Measurements from ENCODE around the gene CAPN10. TPM values are rescaled to one million over a fixed set of nuclear protein-coding genes. Genes with fewer than 3 reads are reported as not detected.
"Not testable (repeated sequence)": the region's sequence is repeated elsewhere in the genome, so short reads cannot be mapped to it uniquely, and the experiment has no call there.

CAPN10 gene
- total and polyA plus RNA-seq, 5 experiments from 2014 or later, result 6.7 to 93.2 (median 21.4) TPM

DNA sequence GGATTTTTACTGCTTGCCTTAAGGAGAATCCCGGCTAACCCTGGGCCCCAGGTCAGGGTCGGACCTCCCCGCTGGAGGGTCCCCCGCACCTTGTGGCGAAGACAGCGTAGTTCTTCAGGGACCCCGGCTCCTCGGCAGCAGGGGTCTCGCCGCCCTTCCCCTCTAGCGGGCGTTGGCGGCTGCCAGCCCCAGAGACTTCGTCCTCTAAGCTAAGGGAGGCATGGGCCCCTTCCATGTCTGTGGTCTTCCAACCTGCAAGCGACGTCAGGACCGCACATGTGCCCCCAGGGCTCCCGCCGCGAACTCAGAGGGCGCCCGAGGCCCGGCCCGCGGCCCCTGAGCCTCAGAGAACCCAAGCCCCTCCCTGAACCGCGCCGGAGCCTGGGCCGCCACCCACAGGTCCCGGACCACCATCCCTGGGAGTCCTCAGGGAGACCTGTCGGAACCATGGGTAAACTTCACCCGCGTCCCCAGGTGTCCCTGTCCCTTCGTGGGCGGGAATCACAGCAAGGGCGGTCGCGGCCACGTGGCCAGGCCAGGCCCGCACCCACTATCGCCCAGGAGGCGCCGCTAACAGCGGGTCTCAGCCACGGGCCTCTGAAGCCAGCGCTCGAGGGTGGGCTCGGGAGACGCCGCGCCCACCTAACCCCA is 29.3 kb upstream of the CAPN10 start:
- no peak overlapping the region for H3K27ac Mint-ChIP-seq
- POLR2A ChIA-PET, result interaction anchor here (6.7 to 19.2 kb wide), 2 partner anchors 12 to 27 kb away, joined by 99 to 461 read pairs; partner anchors contain the start of genes CAPN10 and RNPEPL1
- H3K4me1 Mint-ChIP-seq, result peaks cover 30 to 63% (median 52%) of the 10 kb centered on the region in 4 donors
- peak in 1 of 10 donors; percentile 62 for DNase-seq
- peaks cover 0 to 19% (median under 1%) of the 10 kb centered on the region in 3 donors for H3K36me3 Mint-ChIP-seq
- H3K4me3 Mint-ChIP-seq, result peak overlapping the region; percentile 25 to 88 (median 59)
- no peaks in the 10 kb centered on the region for H3K27me3 Mint-ChIP-seq
- H3K9me3 Mint-ChIP-seq, result no peaks in the 10 kb centered on the region
- ATAC-seq, result no peak

DNA sequence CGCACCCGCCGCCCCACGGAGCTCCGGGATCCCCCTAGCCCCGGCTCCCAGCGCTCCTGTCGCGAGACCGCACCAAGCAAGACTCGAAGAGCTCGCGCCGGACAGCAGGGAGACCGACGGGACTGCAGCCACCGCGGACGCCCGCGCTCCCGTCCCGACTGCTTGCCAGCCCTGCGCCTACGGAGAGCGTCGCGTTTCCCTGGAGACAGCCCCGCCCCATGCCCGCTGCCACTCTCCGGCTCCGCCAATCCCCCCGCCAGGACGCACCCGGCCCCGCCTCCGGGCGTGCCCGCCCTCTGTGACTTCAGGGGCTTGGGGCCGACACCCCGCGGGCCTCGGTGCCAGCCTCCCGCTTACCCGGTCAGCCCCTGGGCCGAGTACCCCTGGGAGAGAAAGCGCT is 28.7 kb upstream of the CAPN10 start, which contains the start of gene ANKMY1:
Gene ANKMY1, minus strand, starts transcription at position 181 of the 400 bp plus-strand sequence. CDS start 653 bp downstream, outside the sequence.
- ATAC-seq (peak; percentile 12 to 24), DNase-seq (peak; percentile 40 to 80 (median 61))
- Mint-ChIP-seq H3K4me3 (peak within 1 kb of the TSS; percentile 76 to 89 (median 85)), H3K27ac (peak within 1 kb of the TSS in 8 of 10 donors; percentile 40 to 93 (median 53)), H3K36me3 (peaks cover 0 to 17% (median 0%) of the 10 kb centered on the region in 3 donors), H3K9me3 (no peaks in the 10 kb centered on the region), H3K4me1 (peaks cover 30 to 68% (median 55%) of the 10 kb centered on the region in 4 donors), H3K27me3 (no peaks in the 10 kb centered on the region)
- POLR2A ChIA-PET, result interaction anchor here (0.9 to 19.2 kb wide), 3 partner anchors 12 to 44 kb away, joined by 3 to 461 read pairs (median 99); partner anchors contain the start of genes CAPN10 and RNPEPL1

DNA sequence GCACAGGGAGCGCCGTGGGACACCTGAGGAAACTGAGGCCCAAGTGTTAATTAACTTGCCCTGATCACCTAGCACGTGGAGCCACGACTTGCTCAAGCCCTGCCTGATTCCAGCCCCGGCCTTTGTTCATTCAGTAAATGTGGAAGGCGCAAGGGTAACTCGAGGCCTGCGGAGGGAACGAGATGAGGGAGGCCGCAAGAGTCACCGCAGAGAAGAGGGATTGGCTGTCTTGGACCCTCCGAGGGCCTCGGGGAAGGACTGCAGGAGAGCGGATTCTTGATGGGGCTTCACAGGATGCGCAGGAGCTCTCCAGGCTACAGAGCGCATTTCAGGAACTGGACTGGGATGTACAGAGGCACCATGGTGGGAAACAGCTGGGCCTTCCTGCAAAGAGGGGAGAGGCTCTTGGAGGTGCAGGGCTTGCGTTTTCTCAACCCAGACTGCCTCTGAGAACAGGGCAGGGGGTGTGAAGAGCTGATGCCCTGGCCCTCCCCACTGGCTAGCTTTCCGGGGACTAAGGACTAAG is 28.2 kb upstream of the CAPN10 start:
- H3K27me3 Mint-ChIP-seq, result no peaks in the 10 kb centered on the region
- POLR2A ChIA-PET, result interaction anchor here (0.6 to 19.2 kb wide), 4 partner anchors 11 to 732 kb away, joined by 3 to 461 read pairs (median 51); partner anchors contain the start of genes CAPN10 and RNPEPL1
- H3K4me3 Mint-ChIP-seq, result peak overlapping the region; percentile 76 to 89 (median 85)
- H3K27ac Mint-ChIP-seq, result peak overlapping the region in 6 of 10 donors; percentile 48 to 93 (median 59)
- DNase-seq (peak in 1 of 10 donors; percentile 47), ATAC-seq (no peak)
- H3K36me3 Mint-ChIP-seq, result peaks cover 0 to 16% (median 0%) of the 10 kb centered on the region in 3 donors
- H3K4me1 Mint-ChIP-seq, result peaks cover 30 to 73% (median 57%) of the 10 kb centered on the region in 4 donors
- no peaks in the 10 kb centered on the region for H3K9me3 Mint-ChIP-seq

DNA sequence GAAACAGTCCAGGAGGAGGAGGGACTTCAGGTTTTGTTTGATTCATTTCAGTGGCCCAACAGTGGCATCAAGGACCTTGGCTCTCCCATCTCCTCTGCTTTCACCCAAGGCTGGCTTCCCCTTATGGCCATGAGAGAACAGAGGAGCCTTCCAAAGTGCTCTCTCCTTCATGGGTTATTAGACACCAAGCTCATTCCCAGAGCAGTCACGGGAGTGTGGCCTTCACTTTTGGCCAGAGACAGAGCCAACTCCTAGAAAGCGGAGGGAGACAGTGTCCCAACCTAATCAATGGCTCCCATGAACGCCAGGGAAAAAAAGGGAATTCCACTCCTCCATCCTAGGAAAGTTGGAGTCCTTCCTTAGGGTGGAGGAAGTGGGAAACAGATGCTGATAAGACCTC is 27.2 kb upstream of the CAPN10 start:
- no peaks in the 10 kb centered on the region for H3K9me3 Mint-ChIP-seq
- POLR2A ChIA-PET, result interaction anchor here (6.7 to 19.2 kb wide), 2 partner anchors 10 to 25 kb away, joined by 99 to 461 read pairs; partner anchors contain the start of genes CAPN10 and RNPEPL1
- H3K4me3 Mint-ChIP-seq, result peak overlapping the region; percentile 81 to 94 (median 86)
- peaks cover 32 to 80% (median 66%) of the 10 kb centered on the region in 4 donors for H3K4me1 Mint-ChIP-seq
- DNase-seq (no peak), ATAC-seq (no peak)
- H3K27me3 Mint-ChIP-seq, result no peaks in the 10 kb centered on the region
- peak overlapping the region in 9 of 10 donors; percentile 40 to 93 (median 89) for H3K27ac Mint-ChIP-seq
- peaks cover 0 to 13% (median 2%) of the 10 kb centered on the region in 3 donors for H3K36me3 Mint-ChIP-seq

DNA sequence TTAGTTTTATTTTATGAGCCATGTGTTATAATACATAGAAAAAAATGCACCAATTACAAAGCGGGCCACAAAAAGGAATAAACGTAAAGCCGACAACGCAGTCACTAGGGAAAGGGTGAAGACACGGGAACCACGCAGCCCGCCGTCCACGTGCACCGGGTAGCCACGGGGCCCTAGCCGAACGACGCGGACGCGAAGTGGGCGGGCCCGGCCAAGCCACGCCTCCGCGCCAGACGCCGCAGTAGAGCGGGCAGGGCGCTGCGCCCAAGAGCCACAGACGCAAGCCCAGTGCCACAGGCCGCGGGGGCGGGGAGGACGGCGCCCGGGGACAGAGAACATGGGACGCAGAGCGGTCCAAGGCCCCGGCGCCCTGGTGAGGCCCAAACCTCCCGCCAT is 26.5 kb upstream of the CAPN10 start, which contains the start of gene DUSP28:
Gene DUSP28, plus strand, starts transcription at position 274 of the 396 bp plus-strand sequence. CDS start 328 bp downstream, outside the sequence.
- H3K36me3 Mint-ChIP-seq, result peaks cover 0 to 10% (median 2%) of the 10 kb centered on the region in 3 donors
- POLR2A ChIA-PET, result interaction anchor here (0.9 to 19.2 kb wide), 9 partner anchors 9 to 755 kb away, joined by 3 to 461 read pairs (median 6); partner anchors contain the start of genes CAPN10, HDLBP, RNPEPL1 and SEPTIN2

DNA sequence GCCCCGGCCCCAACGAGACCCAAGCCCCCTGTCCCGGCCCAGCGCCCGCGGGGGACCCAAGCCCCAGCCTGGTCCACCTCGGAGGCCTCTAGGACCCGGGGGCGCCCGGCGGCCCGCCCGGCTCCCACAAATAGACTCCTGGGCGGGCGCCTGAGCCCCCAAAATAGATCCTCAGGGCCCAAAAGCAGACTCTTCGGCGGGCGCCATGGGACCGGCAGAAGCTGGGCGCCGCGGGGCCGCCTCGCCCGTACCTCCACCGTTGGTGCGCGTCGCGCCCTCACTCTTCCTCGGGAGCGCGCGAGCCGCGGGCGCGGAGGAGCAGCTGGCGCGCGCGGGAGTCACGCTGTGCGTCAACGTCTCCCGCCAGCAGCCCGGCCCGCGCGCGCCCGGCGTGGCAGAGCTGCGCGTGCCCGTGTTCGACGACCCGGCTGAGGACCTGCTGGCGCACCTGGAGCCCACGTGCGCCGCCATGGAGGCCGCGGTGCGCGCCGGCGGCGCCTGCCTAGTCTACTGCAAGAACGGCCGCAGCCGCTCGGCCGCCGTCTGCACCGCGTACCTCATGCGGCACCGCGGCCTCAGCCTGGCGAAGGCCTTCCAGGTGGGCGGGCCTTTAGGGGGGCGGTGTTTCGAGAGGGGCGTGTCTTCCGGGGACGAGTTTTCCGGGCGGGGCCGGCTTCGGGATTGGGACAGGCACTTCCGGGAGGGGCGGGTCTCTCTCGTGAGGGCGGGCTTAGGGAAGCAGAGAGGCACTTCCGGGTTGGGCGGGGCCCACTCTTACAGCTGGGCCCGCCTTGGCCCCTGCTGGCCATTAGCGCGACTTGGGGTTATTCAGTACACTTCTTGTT is 25.8 kb upstream of the CAPN10 start:
- H3K4me3 Mint-ChIP-seq, result peak overlapping the region; percentile 80 to 94 (median 85)
- H3K4me1 Mint-ChIP-seq, result peaks cover 42 to 81% (median 73%) of the 10 kb centered on the region in 4 donors
- peaks cover 0 to 10% (median 2%) of the 10 kb centered on the region in 3 donors for H3K36me3 Mint-ChIP-seq
- ATAC-seq (peak; percentile 50 to 58), DNase-seq (peak; percentile 98 to 100 (median 99))
- POLR2A ChIA-PET, result interaction anchor here (0.5 to 19.2 kb wide), 17 partner anchors 9 to 1142 kb away, joined by 3 to 461 read pairs (median 5); partner anchors contain the start of genes CAPN10, HDLBP, ING5 and RNPEPL1
- peak overlapping the region; percentile 81 to 97 (median 94) for H3K27ac Mint-ChIP-seq
- H3K9me3 Mint-ChIP-seq, result no peaks in the 10 kb centered on the region
- no peaks in the 10 kb centered on the region for H3K27me3 Mint-ChIP-seq

More for the DNA sequence above, 26.5 kb upstream of the CAPN10 start, which contains the start of gene DUSP28:
- Mint-ChIP-seq H3K27ac (peak within 1 kb of the TSS; percentile 81 to 97 (median 94)), H3K27me3 (no peaks in the 10 kb centered on the region), H3K4me3 (peak within 1 kb of the TSS; percentile 81 to 94 (median 86)), H3K4me1 (peaks cover 38 to 81% (median 72%) of the 10 kb centered on the region in 4 donors), H3K9me3 (no peaks in the 10 kb centered on the region)
- ATAC-seq (peak; percentile 68 to 70), DNase-seq (peak; percentile 84 to 92 (median 87))

DNA sequence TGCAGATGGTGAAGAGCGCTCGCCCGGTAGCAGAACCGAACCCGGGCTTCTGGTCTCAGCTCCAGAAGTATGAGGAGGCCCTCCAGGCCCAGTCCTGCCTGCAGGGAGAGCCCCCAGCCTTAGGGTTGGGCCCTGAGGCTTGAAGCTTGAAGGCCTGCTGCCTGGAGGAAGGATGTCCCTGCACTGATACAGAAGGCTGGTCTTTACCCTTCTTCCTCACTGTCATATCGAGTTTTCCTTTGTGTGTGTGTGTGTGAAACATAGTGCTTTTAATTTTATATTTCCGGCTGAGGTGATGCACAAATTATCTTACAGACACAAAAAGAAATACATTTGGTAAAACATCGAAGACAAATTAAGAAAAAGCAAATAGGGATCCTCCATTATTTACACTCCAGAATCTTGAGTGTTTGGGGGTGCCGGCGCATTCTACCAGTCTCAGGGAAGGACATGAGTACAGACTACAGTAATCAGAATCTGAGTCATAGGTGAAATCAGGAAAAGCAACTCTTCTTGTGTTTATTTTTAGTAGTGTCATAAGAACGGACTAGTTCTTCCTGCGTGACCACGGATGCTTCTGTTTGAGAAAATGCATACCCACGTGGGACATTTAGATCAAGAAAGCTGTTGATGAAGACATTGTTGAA is 25.1 kb upstream of the CAPN10 start:
- POLR2A ChIA-PET, result interaction anchor here (0.5 to 19.2 kb wide), 14 partner anchors 8 to 1141 kb away, joined by 3 to 461 read pairs (median 5); partner anchors contain the start of genes CAPN10, HDLBP, ING5 and RNPEPL1
- H3K4me1 Mint-ChIP-seq, result peaks cover 44 to 77% (median 73%) of the 10 kb centered on the region in 4 donors
- H3K36me3 Mint-ChIP-seq, result peaks cover 0 to 7% (median 2%) of the 10 kb centered on the region in 3 donors
- H3K27ac Mint-ChIP-seq, result peak overlapping the region; percentile 81 to 97 (median 92)
- no peaks in the 10 kb centered on the region for H3K9me3 Mint-ChIP-seq
- no peaks in the 10 kb centered on the region for H3K27me3 Mint-ChIP-seq
- ATAC-seq (peak in 1 of 2 donors; percentile 2), DNase-seq (peak in 2 of 10 donors; percentile 15 to 44)
- H3K4me3 Mint-ChIP-seq, result peak overlapping the region; percentile 80 to 94 (median 83)

DNA sequence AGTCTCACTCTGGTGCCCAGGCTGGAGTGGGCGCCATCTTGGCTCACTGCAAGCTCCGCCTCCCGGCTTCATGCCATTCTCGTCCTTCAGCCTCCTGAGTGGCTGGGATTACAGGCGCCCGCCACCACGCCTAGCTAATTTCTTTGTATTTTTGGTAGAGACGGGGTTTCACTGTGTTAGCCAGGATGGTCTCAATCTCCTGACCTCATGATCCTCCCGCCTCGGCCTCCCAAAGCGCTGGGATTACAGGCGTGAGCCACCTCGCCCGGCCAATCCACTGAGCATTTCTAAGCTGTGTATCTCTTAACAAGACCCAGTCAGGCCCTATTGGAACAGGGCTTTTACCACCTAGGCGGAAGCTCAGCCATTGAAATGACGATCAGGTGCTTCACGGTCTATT is 23.3 kb upstream of the CAPN10 start:
- peak overlapping the region in 5 of 10 donors; percentile 46 to 97 (median 57) for H3K27ac Mint-ChIP-seq
- H3K36me3 Mint-ChIP-seq, H3K9me3 Mint-ChIP-seq, ATAC-seq, H3K27me3 Mint-ChIP-seq: not testable (repeated sequence)
- DNase-seq, result peak in 2 of 10 donors; percentile 7 to 41
- peaks cover 46 to 79% (median 76%) of the 10 kb centered on the region in 4 donors for H3K4me1 Mint-ChIP-seq
- peak overlapping the region in 8 of 10 donors; percentile 8 to 91 (median 38) for H3K4me3 Mint-ChIP-seq
- POLR2A ChIA-PET, result interaction anchor here (4.9 to 19.2 kb wide), 2 partner anchors 21 to 59 kb away, joined by 62 to 461 read pairs; partner anchors contain the start of genes CAPN10 and GPR35

DNA sequence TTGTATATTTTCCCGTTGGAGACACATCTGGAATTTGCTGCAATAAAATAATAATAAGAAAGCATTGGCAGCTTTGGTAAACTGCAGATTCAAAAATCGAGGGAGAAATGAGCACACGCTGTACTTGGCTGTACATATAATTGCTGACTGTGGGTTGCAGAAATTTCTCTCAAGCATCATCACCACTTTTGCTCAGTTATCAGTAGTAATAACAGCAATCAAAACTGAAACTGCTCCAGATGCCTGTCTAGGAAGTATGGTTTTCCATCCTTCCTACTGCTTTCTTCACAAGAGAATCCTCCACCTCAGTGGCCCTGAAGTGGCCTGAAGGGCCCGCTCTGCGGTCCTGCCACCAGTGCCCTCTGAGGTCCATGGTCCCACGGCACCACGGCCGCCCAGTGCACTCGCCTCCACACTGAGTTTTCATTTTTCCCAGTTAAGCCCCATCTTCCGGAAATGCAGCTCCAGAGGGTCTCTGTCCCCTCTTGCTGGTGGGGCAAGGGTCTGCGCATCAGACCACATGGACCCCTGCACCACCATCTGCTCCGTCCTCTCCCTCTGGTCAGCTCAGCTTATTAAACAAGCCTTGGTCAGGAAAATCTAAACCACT is 22.5 kb upstream of the CAPN10 start:
- Mint-ChIP-seq H3K36me3 (peaks cover 0 to 7% (median 2%) of the 10 kb centered on the region in 3 donors), H3K4me3 (peak overlapping the region in 9 of 10 donors; percentile 16 to 95 (median 92)), H3K27ac (peak overlapping the region; percentile 46 to 99 (median 95)), H3K4me1 (peaks cover 38 to 71% (median 68%) of the 10 kb centered on the region in 4 donors), H3K27me3 (no peaks in the 10 kb centered on the region), H3K9me3 (no peaks in the 10 kb centered on the region)
- ATAC-seq (no peak), DNase-seq (peak in 1 of 10 donors; percentile 14)
- POLR2A ChIA-PET, result interaction anchor here (0.9 to 19.2 kb wide), 3 partner anchors 9 to 59 kb away, joined by 4 to 461 read pairs (median 62); partner anchors contain the start of genes CAPN10 and GPR35

DNA sequence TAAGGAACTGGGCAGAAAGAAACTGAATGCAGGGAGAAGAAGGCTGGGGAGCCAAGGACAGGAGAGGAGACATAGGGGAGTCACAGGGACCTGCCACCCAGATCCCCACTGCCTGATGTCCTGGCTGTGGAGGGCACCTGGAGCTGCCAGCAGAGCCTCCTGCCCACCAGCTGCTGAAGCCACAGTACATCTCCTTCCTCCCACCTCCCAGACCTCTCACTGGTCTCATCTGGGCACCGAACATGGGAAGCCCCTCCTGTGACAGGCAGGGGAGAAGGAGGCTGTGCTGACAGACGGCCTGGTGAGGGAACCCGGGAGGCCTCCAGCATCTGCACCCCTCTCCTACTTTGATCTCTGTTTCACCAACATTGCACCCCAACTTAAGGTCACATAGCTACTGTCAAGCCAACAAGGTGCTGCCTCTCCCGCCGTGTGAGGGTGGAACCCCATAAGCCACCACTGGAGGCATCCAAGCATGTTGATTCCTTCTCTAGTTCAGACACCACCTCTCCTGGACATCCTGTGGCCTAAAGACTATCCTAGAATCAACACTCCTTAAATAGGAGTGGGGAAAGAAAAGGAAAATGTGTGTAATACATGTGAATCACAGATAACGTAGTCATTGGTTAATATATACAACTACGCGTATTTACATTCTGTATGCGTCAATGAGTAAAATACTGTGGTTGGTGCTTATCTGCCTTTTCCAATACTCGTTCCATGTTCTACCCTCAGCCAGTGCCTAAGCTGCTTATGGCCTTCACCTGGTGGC is 21.8 kb upstream of the CAPN10 start:
- H3K4me3 Mint-ChIP-seq, result peak overlapping the region; percentile 83 to 95 (median 92)
- peak overlapping the region; percentile 84 to 99 (median 97) for H3K27ac Mint-ChIP-seq
- POLR2A ChIA-PET, result interaction anchor here (0.9 to 19.2 kb wide), 6 partner anchors 6 to 537 kb away, joined by 3 to 461 read pairs (median 38); partner anchors contain the start of genes ANKMY1, CAPN10, DUSP28 and GPR35
- peaks cover 40 to 70% (median 68%) of the 10 kb centered on the region in 4 donors for H3K4me1 Mint-ChIP-seq
- H3K36me3 Mint-ChIP-seq, result peaks cover 0 to 7% (median 2%) of the 10 kb centered on the region in 3 donors
- DNase-seq (peak in 2 of 10 donors; percentile 17 to 59), ATAC-seq (no peak)
- no peaks in the 10 kb centered on the region for H3K27me3 Mint-ChIP-seq
- no peaks in the 10 kb centered on the region for H3K9me3 Mint-ChIP-seq

Measured in naive thymus-derived CD8-positive, alpha-beta T cell (primary cell).